Endothelial cell of umbilical vein (primary cell): ENCODE results near the gene CREG2. TPM values are rescaled to one million over a fixed set of nuclear protein-coding genes. Genes with fewer than 3 reads are reported as not detected.

Source experiments
- BruUV-seq: library from RNA; stranded (reverse); fragments of 400-500 nt; replicated peaks from 2 replicates; lab custom pipeline; 2021; lab: Mats Ljungman, UMichigan
- CTCF ChIA-PET: fragments of 300-600, 350-600 bp; sonication (Branson Sonifier 250); formaldehyde crosslinking; loops from one replicate; lab custom pipeline; 2021; ENCODE audit warnings: antibody characterized with exemption, inconsistent platforms; lab: Charles Lee
- POLR2A ChIA-PET: fragments of 300-600, 350-600 bp; sonication (Branson Sonifier 250); formaldehyde crosslinking; loops from one replicate; lab custom pipeline; 2021; ENCODE audit warnings: antibody characterized with exemption, inconsistent platforms; lab: Charles Lee
- DNase-seq: peaks from one replicate; pipeline ENCODE4 v3.0.0-alpha.2; 2011; ENCODE audit warnings: low read depth, low spot score
- FAIRE-seq: peaks from 2 replicates; lab custom pipeline; 2011; peaks lifted over from hg19 to GRCh38; lab: Jason Lieb, UNC
- H2AFZ ChIP-seq: 2 replicates; pipeline ENCODE4 v1.6.0; 2012; ENCODE audit warnings: low read depth, low read length, control low read depth, inconsistent platforms
- H3K27ac ChIP-seq: 2 replicates; pipeline ENCODE4 v1.5.1; 2011; ENCODE audit warnings: low read depth, mild to moderate bottlenecking, control low read depth, low read length, moderate library complexity; ENCODE audit not compliant: insufficient read depth
- H3K27me3 ChIP-seq, 2 experiments: 2 replicates each; pipeline versions ENCODE4 v1.6.0 to v1.6.1; 2011; ENCODE audit warnings: low read length in 2 of 2, mixed read lengths in 1 of 2; ENCODE audit not compliant: control insufficient read depth in 2 of 2, insufficient read depth in 2 of 2
- H3K36me3 ChIP-seq, 2 experiments: 2 replicates in 1 of 2; 3 replicates in 1 of 2; pipeline ENCODE4 v1.5.1; 2011; ENCODE audit warnings: low read length in 2 of 2, mild to moderate bottlenecking in 1 of 2, moderate library complexity in 1 of 2; ENCODE audit not compliant: control insufficient read depth in 2 of 2, insufficient read depth in 2 of 2; ENCODE audit errors: extremely low read depth in 1 of 2
- H3K4me1 ChIP-seq: 3 replicates; pipeline ENCODE4 v1.5.1; 2011; ENCODE audit warnings: mild to moderate bottlenecking, low read length; ENCODE audit not compliant: control insufficient read depth, insufficient read depth; ENCODE audit errors: extremely low read depth
- H3K4me2 ChIP-seq: 2 replicates; pipeline ENCODE4 v1.6.1; 2011; ENCODE audit warnings: low read length, control low read depth, mixed read lengths; ENCODE audit not compliant: insufficient read depth
- H3K4me3 ChIP-seq, 3 experiments: fragments of 200-600 bp in 1 of 3; sonication (generic), shearing (Covaris generic) in 1 of 3; replicated peaks in 1 of 3; 2 replicates each; pipeline ENCODE4 v1.5.1; 2011 to 2016; ENCODE audit warnings: control low read depth in 3 of 3, low read length in 3 of 3, mild to moderate bottlenecking in 2 of 3, inconsistent platforms in 1 of 3, low read depth in 1 of 3, moderate library complexity in 1 of 3; ENCODE audit not compliant: insufficient read depth in 1 of 3
- H3K79me2 ChIP-seq: 2 replicates; pipeline ENCODE4 v1.6.0; 2012; ENCODE audit warnings: low read length, inconsistent platforms; ENCODE audit not compliant: control insufficient read depth, insufficient read depth
- H3K9ac ChIP-seq: replicated peaks from 2 replicates; pipeline ENCODE3; 2011; ENCODE audit warnings: low read length, control low read depth; ENCODE audit not compliant: insufficient read depth; ENCODE audit errors: extremely low read depth
- H3K9me1 ChIP-seq: replicated peaks from 3 replicates; pipeline ENCODE4 v1.6.0; 2011; ENCODE audit warnings: mild to moderate bottlenecking, low read length; ENCODE audit not compliant: control insufficient read depth, insufficient read depth; ENCODE audit errors: extremely low read depth
- H3K9me3 ChIP-seq: replicated peaks from 2 replicates; pipeline ENCODE4 v1.5.1; 2012; ENCODE audit warnings: low read length, inconsistent platforms; ENCODE audit not compliant: control insufficient read depth, insufficient read depth
- H4K20me1 ChIP-seq: replicated peaks from 2 replicates; pipeline ENCODE3; 2011; ENCODE audit warnings: mild to moderate bottlenecking, low read length; ENCODE audit not compliant: control insufficient read depth, insufficient read depth; ENCODE audit errors: extremely low read depth
- EZH2 ChIP-seq: IDR thresholded peaks from 2 replicates; pipeline ENCODE4 v1.6.1; 2012; ENCODE audit warnings: borderline replicate concordance, low read depth, mild to moderate bottlenecking, moderate library complexity, low read length, inconsistent platforms; ENCODE audit not compliant: severe bottlenecking
- FOS ChIP-seq: IDR thresholded peaks from 2 replicates; pipeline ENCODE4 v1.6.1; 2011; ENCODE audit warnings: mild to moderate bottlenecking, low read length, moderate library complexity, borderline replicate concordance; ENCODE audit not compliant: insufficient read depth
- GATA2 ChIP-seq: IDR thresholded peaks from 2 replicates; pipeline ENCODE4 v1.7.0; 2011; ENCODE audit warnings: low read depth, mild to moderate bottlenecking, moderate library complexity, mixed read lengths, low read length; ENCODE audit not compliant: insufficient read length, insufficient read depth
- POLR2AphosphoS5 ChIP-seq: IDR thresholded peaks from 2 replicates; pipeline ENCODE4 v1.6.1; 2012; ENCODE audit warnings: low read depth, mild to moderate bottlenecking, control low read depth, low read length, moderate library complexity; ENCODE audit not compliant: insufficient read depth
- dilution Hi-C: fragments of 300-500 bp; cut with MboI; formaldehyde crosslinking; loops from one replicate; pipeline ENCODE4 v1.15.0; 2019; ENCODE audit warnings: low sequenced_read_pairs; ENCODE audit not compliant: extremely low pct_ligation_motif_present
- intact Hi-C: fragments of 100-400 bp; cut with micrococcal nuclease; formaldehyde crosslinking; loops from one replicate; pipeline ENCODE4 v1.10.0; 2022
- polyA plus RNA-seq, 4 experiments: library from polyadenylated mRNA; depleted of rRNA in 3 of 4; stranded (reverse) in 3 of 4; unstranded in 1 of 4; fragments of >200 nt; gene quantifications; 2 replicates each; pipeline versions ENCODE4 v1.2.1 to v1.2.3, GENCODE V29; 2011 to 2012; ENCODE audit warnings: missing spikeins in 1 of 4
- total RNA-seq: library from RNA; stranded (reverse); gene quantifications from 2 replicates; pipeline ENCODE4 v1.2.3, GENCODE V29; 2021
- TF ChIP-seq, protein P1 (sequence below): IDR thresholded peaks from 2 replicates; pipeline ENCODE4 v1.6.1; 2011; ENCODE audit not compliant: insufficient read depth, insufficient read length

The CREG2 gene
- total and polyA plus RNA-seq, 2 donors (not counting 3 experiments of a cell fraction or from before 2014, with no cell fraction given) = 0.48 to 2.0 TPM

DNA sequence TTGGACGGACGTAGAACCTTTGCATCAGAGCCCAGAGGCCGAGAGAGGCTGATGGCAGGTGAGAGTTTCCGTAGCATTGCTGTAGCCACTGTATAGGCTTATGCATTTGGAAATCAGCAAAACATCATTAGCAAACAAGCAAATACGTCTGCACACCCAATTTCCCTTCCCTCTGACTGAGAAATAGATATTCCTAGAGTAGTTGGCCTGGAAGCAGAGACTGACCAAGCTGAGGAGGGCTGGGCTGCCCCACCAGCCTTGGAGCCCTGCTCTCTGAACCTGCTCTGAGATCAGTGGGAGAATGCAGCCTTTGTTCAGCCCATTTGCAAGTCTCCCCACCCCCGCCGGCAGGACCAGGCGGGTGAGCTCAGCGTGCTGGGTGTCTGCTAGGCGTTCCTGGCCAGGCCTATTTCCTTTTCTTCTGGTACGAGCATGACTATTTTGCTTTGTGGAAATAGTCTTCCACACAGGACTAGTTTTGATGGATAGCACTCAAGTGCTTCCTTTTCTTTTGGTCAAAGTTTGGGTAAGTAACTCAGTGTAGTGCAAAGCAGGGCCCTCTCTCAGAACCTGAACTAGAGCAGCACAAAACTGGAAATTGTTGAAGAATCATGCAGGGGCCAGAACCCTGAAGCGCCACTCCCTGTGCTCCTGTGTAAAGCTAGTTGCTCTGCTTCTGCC, 56.9 kb downstream of the CREG2 start:
- peak overlapping the region; percentile 30 for H3K4me2 ChIP-seq
- FAIRE-seq (peak; percentile 89), DNase-seq (peak; percentile 83)
- peak overlapping the region; percentile 68 for H2AFZ ChIP-seq
- intact Hi-C loops (no loop called here), dilution Hi-C loops (no loop called here)
- no peaks in the 10 kb centered on the region for H3K9me1 ChIP-seq
- no peaks in the 10 kb centered on the region for H3K79me2 ChIP-seq
- TF ChIP-seq, protein P1, sequence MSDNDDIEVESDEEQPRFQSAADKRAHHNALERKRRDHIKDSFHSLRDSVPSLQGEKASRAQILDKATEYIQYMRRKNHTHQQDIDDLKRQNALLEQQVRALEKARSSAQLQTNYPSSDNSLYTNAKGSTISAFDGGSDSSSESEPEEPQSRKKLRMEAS = no peak
- peak; percentile 68 for TF ChIP-seq POLR2AphosphoS5
- H3K4me1 ChIP-seq = peaks cover 37% of the 10 kb centered on the region
- H3K27me3 ChIP-seq = no peaks in the 10 kb centered on the region
- ChIA-PET CTCF (interaction anchor here (0.8 to 3.8 kb wide), 6 partner anchors 11 to 501 kb away, joined by 3 to 51 read pairs (median 4); partner anchors contain the start of gene CREG2), POLR2A (no interaction called here)
- no peak overlapping the region for H3K4me3 ChIP-seq
- no peaks in the 10 kb centered on the region for H4K20me1 ChIP-seq
- H3K9me3 ChIP-seq = no peaks in the 10 kb centered on the region
- peak overlapping the region; percentile 95 for H3K27ac ChIP-seq
- BruUV-seq = TSS peak; percentile 19
- H3K36me3 ChIP-seq = no peaks in the 10 kb centered on the region
- H3K9ac ChIP-seq = peak overlapping the region; percentile 38

DNA sequence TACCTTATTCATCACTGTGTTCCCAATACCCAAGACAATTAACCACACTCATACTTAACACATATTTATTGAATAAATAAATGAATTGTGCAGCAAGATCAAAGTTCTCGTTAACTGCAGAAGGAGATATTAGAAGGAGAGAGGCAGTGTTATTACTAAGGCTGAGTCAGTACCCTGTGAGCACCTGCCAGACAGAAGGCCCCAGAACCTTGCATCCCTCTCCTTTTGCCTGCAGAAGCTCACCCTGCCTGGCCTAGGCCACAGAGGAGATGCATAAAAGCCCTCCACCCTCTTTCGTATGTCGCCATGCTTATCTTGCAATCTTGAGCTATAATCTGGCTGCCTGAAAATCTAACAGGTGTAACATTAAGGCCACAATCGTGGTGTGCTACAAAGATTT, 58.3 kb downstream of the CREG2 start:
- BruUV-seq = no TSS peak
- TF ChIP-seq FOS (peak; percentile 45), GATA2 (peak; percentile 55), EZH2 (no peak)
- peaks cover 37% of the 10 kb centered on the region for H3K4me1 ChIP-seq
- ChIA-PET POLR2A (interaction anchor here (1.0 to 1.2 kb wide), 2 partner anchors 13 to 20 kb away, joined by 4 read pairs; partner anchors contain the start of gene RNF149), CTCF (interaction anchor here (0.8 to 3.8 kb wide), 7 partner anchors 9 to 189 kb away, joined by 3 to 51 read pairs (median 4); partner anchors contain the start of gene RNF149)
- intact Hi-C loops (loop anchor here (2.0 kb wide), 1 partner anchor 204 kb away; no protein-coding TSS in a partner anchor), dilution Hi-C loops (no loop called here)
- H3K27ac ChIP-seq = peak overlapping the region; percentile 95
- FAIRE-seq = no peak
- peak overlapping the region; percentile 8 for H3K4me2 ChIP-seq
- H2AFZ ChIP-seq = no peak overlapping the region
- DNase-seq = no peak
- no peaks in the 10 kb centered on the region for H3K9me1 ChIP-seq
- no peaks in the 10 kb centered on the region for H4K20me1 ChIP-seq
- H3K36me3 ChIP-seq = no peaks in the 10 kb centered on the region
- no peaks in the 10 kb centered on the region for H3K9me3 ChIP-seq
- H3K27me3 ChIP-seq = no peaks in the 10 kb centered on the region
- no peak overlapping the region for H3K4me3 ChIP-seq
- H3K79me2 ChIP-seq = no peaks in the 10 kb centered on the region
- peak overlapping the region; percentile 3 for H3K9ac ChIP-seq
